ENCODE data around the gene GTPBP6.
"Not testable (repeated sequence)": the region's sequence is repeated elsewhere in the genome, so short reads cannot be mapped to it uniquely, and the experiment has no call there.

GTPBP6 gene

DNA sequence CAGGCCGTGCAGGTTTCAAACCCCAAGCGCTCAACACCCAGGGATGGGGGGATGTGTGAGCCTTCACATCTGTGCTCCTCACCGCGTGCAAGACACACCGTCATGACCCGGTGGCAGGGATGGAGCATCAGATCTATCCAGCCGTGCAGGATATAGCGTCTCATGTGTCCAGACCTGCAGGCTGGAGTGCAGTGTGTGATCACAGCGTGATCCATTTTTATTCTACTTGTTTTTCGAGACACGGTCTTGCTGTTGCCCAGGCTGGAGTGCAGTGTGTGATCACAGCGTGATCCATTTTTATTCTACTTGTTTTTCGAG, 32.7 kb upstream of the GTPBP6 start:
- not testable (repeated sequence) for DNase-seq

DNA sequence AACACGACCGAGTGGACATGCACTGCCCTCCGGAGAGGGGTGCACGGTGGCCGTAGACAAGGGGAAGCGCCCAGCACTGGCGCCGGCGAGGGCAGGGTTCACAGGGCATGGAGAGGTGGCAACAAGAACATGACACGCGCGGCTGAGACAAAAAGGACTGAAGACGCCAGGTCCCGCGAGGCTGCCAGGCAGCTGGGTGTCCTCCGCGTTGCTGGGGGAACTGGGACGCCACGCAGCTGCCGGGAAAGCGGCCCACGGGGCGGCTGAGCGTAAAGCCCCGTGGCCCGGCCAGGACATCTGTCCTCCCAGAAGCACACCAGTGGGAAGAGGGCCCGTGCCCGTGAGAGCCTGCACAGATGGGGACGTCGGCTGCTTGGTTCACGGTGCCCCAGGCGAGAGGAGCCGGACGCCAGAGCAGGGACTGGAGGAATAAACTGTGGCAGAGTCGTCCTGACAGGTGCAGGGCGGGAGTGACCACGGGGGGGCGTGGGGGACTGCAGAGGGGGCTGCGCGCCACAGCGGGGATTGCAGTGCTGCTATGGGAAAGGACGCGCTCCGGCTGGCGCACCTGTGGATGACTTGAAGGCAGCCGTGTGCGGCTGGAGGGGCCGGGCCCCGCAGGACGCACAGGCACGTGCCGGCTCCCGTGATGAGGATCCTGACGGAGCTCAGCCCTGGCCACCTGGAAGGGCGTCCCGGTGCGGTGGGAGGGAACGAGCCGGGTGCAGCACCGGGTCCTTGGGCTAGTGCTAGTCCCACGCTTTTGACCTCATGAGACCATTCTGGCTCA, 32.1 kb upstream of the GTPBP6 start:
- DNase-seq = peak in 1 of 2 experiments; percentile 25

DNA sequence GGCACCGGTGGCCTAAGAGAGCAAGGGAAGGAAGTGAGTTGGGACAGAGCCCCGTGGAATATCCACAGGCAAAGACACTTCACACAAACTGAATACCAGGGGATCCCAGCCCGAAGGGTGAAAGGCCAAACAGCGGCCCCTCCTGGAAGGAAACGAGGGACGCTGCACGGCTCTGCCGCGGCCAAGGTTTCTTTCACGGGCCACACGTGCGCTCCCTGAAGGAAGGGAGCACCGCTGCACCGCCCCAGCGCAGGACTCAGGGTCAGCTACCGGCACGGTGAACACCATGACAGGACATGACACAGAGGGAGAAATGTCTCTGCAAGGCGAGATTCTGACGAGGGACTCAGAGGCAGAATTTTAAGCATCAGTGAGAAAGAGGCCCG, 31.5 kb upstream of the GTPBP6 start:
- no peak for DNase-seq

DNA sequence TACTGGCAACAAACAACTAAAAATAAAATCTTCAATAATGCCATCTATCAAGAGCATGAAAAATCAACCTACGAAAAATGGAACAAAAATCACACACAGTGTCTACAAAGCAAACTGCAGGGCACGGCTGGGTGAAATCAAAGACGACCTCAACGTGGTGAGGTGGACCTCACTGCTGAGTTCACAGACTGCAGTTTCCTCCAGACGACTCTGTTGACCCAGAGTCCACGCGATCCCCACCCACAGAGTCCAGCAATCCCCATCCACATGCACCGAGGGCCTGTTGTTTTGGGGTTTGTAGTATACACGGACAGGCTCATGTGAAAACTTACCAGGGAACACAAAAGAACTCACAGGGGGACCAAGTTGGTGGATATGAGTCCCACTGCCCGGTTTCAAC, 31.1 kb upstream of the GTPBP6 start:
- no peak for DNase-seq

DNA sequence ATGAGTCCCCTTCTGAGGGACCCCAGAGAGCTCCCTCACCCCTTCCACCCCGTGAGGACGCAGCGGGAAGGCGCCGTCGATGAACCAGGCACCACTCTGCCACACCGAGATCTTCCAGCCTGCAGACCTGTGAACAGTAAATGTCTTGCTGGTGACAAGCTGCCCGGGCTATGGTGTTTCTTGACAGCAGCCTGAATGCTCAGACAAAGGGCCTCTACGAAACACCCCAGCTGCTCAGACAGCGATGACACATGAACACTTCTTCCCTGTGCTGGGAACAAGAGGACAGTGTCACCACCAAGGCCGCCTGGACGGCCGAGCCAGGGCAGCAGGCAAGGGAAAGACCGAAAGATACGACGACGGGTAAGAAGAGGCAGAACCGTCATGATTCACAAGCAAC, 30.6 kb upstream of the GTPBP6 start:
- no peak for DNase-seq

DNA sequence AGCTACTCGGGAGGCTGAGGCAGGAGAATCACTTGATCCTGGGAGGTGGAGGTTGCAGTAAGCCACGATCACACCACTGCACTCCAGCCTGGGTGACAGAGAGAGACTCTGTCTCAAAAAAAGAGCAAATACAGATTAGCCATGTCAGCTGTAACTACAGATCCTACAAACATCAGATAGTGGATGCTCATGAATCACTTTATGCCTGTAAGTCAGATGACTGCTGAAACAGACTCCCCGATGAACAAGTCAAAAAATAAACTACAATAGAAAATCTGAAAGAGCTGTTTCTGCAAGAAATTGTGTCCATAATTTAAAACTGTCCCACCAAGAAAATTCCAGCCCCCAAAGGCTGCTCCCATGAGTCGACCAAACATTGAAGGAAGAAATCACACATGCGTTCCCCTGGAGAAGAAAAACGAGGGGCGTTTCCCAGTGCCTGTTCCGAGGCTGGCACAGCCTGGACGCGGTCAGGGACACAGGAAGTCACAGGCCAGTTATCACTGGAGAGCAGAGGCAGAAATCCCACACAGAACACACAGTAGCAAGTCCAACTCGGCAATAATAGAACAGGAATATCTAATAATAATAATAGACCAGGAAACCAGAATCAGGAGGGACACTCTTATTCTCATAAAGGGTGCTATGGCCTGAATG, 30.0 kb upstream of the GTPBP6 start:
- DNase-seq = no peak

DNA sequence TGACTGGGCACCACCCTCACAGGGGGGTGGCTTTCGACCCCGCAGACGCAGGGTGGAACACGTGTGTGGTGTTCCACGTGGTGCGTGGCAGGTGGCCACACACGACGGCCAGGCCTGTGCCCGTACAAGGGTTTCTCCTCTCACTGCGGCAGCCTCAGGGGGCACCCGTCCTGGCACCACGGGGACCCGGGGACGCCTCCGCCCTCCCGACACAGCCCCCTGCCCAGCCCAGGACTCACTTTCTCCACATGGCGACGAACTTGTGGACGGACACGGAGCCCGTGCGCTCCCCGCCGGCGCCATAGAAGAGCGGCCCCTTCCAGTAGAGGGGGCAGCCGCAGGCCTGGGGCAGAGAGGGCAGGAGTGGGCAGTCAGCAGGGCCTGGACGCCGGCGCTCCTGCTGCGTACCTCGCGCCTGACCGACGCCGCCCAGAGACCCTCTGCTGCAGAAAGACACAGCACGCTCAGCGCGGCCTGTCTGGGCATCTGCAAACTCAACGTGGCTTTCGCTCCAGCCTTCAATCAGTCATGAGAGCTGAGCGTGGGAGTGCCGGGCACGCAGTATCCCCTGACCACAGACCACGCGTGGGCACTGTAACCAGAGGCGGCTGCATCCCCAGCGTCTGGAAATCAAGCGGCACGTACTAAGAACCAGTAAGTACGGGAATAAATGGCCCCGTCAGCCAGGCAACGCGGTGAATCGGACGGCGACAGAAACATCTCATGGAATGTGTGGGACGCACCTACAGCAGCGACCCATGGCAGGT, 28.9 kb upstream of the GTPBP6 start:
- DNase-seq = no peak

DNA sequence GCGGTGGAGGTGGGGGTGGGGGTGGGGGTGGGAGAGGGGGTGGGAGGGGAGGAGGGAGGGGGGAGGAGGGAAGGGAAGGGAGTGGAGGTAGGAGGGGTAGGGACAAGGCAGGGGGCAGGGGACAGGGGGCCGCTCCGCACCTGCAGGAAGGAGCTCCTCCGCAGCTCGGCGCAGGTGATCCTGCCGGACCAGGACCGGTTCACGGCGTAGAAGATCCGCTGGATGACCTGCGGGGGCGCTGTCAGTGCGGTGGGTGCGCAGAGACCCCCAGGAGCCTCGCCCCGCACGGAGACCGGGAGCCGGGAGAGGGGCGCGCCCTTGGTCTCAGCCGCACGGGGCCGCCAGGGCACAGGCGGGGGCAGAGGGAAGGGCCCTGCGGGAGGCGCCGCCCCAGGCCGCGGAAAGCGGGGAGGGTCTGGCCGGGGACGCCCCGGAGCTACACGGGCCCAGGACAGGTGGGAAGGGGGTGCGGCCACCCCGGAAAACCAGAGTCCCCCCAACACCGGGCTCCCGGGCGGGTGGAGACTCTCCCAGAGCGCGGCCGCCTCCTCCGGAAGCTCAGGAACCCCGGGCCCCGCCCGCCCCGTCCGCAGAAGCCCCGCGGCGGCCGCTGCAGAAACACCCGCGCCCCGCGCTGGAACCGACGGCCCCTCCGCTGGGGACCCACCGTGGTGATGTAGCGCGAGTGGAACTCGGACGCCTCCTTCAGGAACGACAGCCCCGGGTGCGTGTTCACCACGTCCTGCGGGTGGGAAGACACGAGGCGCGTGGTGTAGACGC, 27.6 kb upstream of the GTPBP6 start:
- DNase-seq = no peak

DNA sequence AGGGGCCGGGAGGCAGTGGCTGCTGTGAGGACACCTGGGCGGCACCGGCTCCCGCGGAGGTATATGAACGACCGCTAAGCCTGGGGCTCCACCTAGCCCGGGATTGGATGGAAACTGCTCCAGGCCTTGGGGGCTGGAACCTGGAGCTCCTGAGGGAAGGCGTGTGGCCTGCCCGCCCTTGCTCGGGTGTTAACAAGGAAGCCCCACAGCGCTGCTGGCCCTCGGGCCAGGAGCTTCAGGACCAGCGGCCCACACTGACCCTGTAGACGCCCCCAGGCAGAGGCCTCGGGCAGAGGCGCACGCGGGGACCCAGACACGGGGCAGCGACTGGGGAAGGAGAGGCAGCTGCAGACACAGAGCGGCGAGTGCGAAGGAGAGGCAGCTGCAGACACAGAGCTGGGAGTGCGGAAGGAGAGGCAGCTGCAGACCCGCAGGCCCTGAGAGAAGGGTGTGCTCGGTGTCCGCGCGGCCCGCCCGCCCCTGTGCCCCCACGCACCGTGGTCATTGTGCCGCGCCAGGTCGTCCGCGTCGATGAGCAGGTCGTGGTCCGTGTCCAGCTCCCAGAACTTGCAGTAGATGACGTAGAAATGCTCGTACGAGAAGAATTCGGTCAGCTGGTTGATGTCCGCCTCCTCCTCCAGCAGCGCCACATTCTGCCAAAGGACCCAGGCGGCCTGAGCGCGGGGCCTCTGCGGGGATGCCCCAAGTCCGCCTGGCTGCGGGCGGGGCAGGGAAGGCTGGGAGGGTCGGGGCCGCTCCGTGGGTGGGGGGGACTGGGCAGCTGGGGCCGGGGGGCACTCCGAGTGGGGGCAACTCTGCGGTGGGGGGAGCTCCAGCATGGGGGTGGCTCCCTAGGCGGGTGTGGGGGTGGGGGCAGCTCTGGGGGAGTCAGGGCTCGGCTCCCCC, 26.7 kb upstream of the GTPBP6 start:
- no peak for DNase-seq

DNA sequence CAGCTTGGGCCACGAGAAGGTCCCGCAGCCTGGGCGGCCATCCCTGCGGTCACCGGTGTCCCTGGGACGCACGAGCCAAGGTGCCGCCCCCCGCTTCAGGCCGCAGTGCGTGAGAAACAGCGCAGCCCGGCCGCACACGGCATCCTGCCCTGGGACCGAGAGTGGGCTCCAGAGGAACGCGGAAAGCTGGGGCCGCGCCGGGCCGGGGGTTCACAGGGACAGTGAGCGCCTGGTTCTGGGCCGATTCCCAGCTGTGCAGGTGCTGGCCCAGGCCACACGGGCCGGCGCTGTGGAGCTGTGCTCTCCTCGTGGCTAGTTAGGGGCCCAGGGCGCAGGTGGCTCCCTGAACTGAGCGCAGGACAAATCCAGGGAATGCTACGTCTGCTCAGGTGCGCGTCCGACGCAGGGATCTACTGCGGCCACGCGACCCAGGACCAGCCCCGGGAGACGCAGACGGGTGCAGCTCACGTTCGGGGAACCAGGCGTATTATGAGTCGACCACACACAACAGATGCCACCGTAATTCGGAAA, 25.8 kb upstream of the GTPBP6 start:
- no peak for DNase-seq

DNA sequence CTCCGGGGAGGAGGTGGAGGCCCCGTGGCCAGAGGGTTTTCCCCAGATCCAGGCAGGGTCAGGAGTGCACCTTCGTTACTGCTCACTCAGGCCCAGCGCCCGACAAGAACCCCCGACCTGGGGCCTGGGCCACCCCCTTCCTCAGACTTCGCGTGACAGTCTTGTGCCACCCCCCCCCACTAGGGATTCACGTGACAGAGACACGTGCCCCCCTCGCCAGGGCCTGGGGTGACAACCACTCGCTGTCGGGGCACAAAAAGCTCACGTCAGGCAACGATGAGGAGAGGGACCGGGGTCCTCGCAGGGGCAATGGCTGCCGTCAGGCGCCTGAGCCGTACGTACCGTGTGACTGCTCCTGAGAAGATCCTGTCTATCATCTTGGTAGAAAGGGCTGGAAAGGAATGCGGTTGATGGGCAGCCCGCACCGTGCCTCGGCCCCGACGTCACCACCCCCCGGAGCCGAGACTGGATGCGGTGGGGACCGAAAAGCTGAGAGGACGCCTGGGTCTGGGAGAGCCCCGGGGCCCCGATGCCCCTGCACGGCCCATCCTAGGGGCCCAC, 23.0 kb upstream of the GTPBP6 start:
- DNase-seq = no peak

DNA sequence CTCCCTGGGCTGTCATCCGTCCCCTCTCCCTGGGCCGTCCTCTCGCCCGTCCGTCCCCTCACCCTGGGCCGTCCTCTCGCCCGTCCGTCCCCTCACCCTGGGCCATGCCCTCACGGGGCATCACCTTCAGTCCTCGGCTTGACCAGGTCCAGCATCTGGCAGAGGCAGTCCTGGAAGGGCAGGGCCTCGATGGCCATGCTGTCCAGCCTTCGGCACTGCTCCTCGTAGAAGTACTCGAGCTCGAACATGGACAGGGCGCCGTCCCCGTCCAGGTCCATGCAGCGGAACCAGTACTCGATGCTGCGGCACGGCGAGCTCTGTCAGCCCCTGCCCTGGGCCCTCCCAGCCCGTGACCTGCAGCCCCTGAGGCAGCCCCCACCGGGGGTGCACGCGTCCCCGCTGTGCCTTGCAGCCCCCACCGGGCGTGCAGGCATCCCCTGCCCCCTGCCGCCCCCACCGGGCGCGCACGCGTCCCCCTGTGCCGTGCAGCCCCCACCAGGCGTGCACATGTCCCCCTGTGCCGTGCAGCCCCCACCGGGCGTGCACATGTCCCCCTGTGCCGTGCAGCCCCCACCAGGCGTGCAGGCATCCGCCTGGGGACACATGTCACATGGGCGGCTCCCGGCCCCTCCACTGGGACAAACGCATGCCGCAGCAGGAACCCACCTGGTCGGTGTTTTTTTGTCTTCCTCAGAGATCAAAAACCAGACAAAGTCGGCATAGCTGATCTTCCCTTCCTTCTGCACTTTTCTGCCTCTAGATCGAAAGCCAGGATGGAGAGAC, 22.2 kb upstream of the GTPBP6 start:
- no peak for DNase-seq

DNA sequence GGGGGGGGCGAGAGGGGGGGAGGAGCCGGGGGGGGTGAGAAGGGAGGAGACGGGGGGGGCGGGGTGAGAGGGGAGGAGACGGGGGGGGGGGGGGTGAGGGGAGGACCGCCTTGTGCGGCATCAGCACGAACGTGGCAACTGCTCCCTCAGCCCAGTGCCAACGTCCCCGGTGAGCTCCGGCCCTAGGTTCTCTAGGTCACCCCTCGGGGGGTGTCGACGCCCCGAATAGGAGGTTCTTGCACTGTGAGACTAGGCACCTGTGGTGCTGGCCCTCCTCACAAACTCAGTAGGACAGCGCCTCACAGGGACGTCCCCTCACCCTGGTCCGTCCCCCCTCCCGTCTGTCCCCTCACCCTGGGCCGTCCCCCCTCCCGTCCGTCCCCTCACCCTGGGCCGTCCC, 21.5 kb upstream of the GTPBP6 start:
- no peak for DNase-seq

DNA sequence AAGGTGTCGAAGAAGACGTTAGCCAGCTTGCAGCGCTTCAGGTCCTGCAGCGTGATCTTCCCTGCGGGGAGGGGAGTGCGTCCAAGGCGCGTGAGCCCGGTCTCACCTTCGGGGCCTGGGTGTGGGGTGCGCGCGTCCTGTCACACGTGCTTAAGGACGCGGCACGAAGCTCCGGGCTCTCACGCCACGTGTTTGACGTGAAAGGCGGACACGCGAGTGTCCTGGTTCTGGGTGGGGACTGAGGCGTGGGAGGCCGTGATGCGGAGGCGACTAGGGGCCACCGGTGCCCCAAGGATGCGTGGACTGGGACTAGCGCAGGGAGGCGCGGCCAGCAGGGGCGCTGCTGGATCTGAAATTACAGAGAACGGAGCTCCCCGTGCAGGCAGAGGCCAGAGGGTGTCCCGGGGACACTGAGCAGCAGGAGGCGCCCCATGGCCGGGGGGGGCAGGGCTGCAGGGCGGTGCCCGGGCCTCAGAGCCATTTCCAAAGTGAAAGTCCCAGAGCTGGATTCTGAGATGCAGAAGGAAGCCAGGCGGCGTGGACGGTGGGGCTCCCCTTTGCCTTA, 20.3 kb upstream of the GTPBP6 start:
- DNase-seq = no peak

DNA sequence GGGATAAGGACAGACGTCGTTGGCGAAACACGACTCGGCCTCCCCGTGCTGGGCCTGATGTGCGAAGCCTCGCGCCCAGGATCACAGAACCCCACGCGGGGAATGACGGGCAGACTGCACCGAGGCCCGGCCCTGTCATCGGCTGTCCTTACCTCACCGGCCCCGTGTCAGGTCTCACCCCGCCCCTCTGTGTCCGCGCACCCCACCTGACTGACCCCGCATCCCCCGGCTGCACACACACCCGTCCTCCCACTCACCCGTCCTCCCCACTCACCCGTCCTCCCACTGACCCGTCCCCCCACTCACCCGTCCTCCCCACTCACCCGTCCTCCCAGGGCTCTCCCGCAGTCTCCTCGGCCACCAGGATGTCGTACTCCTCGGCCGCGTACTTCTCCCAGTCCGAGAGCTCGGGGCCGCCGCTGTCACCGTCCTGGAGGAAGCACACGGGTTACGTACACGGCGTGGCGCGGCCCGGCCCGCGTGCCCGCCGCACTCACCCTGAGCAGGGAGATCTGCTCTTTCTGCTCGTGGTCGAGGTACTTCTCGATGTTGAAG, 19.8 kb upstream of the GTPBP6 start:
- DNase-seq = no peak

DNA sequence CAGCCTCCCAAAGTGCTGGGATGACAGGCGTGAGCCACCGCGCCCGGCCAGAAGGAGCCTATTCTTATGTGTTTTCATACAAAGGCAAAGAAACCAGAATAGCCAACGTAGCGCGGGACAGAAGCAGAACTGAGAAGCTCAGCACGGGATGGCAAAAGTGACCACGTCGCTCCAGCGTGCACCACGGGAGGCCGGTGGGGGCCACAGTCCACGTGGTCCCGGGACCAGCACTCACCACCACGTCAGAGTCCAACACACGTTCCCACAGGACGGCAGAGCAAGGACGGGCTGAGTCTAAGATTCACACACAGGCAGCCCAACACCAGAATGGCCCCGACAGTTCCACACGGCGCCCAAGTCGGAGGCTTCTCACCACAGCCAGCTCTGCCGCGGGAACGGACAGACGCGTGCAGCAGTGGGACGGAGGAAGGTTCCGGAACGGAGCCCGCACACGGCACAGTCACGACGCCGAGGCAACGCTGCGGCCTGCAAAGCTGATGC, 18.8 kb upstream of the GTPBP6 start:
- no peak for DNase-seq

DNA sequence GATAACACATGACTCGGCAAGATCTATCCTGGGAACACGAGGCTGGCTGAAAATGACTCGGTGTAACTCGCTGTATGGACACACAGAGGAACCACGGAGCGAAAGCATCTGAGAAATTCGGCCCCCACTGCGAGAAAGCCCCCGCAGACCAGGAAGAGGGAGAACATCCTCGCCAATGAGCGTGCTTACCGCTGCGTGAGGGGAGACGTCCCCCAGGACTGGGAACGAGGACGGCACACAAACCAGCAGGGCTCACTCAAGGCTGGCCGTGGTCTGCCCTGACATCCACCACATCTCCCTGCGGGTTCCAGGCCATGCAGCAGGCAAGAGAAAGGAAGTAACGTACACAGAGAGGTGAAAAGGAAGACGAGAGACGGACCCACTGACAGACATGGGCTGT, 17.6 kb upstream of the GTPBP6 start:
- no peak for DNase-seq

DNA sequence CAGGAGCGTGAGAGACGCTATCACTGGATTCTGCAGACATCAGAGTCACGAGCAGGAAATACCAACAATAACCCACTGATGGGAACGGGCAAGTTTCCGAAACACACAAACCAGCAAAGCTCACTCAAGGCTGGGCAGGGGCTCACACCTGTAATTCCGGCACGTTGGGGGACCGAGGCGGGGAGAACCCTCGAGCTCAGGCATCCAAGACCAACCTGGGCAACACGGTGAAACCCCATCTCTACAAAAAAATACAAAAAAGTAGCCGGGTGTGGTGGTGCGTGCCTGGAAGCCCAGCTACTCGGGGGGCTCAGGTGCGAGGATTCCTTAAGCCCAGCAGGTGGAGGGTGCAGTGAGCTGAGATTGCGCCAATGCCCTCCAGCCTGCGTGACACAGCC, 17.2 kb upstream of the GTPBP6 start:
- DNase-seq = no peak

DNA sequence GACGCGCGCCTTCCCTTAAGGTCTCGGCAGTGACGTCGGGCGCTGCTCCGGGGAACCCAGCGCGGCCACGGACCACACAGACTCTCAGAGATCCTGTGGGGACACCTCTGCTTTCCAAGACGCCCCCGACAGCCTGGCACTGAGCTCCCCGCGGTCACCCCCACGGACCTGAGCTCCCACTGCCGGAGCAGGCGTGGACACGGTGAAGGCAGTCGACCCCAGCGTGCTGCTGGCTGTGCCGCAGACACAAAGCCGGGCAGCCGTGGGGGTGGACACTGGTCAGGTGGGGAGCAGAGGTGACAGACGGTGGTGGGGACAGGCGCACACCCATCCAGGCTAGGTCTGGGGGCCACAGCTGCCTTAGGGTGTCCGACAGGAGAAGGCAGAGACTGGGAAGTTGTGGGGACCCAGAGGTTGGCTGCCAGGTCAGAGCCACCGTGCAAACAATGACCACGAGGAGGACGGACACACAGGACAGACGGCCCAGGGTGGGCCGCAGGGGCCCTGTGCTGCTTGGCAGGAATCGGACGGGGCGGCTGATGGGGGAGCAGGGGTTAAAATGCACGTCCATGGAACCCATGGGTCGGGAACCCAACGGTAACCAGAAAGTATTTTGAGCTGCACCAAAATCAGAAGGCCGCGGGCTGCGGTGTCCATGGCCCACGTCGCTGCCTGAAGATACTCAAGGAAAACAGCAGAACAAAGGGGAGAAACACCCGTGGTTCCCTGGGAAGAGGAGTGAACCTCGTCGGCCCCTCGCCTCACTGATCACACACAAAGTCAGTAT, 16.6 kb upstream of the GTPBP6 start:
- DNase-seq = no peak
